HCT116 (cell line): ENCODE data around the gene SET.

ENCODE experiments used
- CEBPB ChIP-seq: IDR thresholded peaks from 2 replicates; pipeline ENCODE4 v1.6.1; 2012; ENCODE audit warnings: low read depth
- EZH2 ChIP-seq: fragments of 200-600 bp; sonication (generic); IDR thresholded peaks from 2 replicates; pipeline ENCODE4 v1.6.1; 2017; ENCODE audit warnings: antibody characterized with exemption, mixed run types
- JUND ChIP-seq: IDR thresholded peaks from 2 replicates; pipeline ENCODE4 v1.6.1; 2012
- POLR2A ChIP-seq: IDR thresholded peaks from 2 replicates; pipeline ENCODE4 v1.7.0; 2011; ENCODE audit warnings: borderline replicate concordance; ENCODE audit not compliant: insufficient read depth, insufficient read length; ENCODE audit errors: extremely low read depth
- POLR2AphosphoS5 ChIP-seq: IDR thresholded peaks from 2 replicates; pipeline ENCODE4 v1.6.1; 2011; ENCODE audit warnings: mild to moderate bottlenecking, low read depth, low read length, moderate library complexity
- SP1 ChIP-seq: IDR thresholded peaks from 2 replicates; pipeline ENCODE4 v1.6.1; 2012; ENCODE audit warnings: low read depth
- YY1 ChIP-seq: IDR thresholded peaks from 2 replicates; pipeline ENCODE4 v1.6.1; 2011; ENCODE audit warnings: low read length, low read depth, moderate library complexity, mild to moderate bottlenecking; ENCODE audit not compliant: insufficient replicate concordance; ENCODE audit errors: extremely low read depth
- TF ChIP-seq, protein P1 (sequence below), 3 experiments: fragments of 200-600 bp in 1 of 3; sonication (generic) in 1 of 3; IDR thresholded peaks in 2 of 3; conservative IDR thresholded peaks in 1 of 3; 2 replicates each; pipeline ENCODE4 v1.5.1; 2012 to 2017; ENCODE audit warnings: low read depth in 2 of 3, low read length in 2 of 3, antibody characterized with exemption in 1 of 3, borderline replicate concordance in 1 of 3, control low read depth in 1 of 3, mild to moderate bottlenecking in 1 of 3, mixed read lengths in 1 of 3, mixed run types in 1 of 3, moderate library complexity in 1 of 3; ENCODE audit not compliant: insufficient read depth in 1 of 3

DNA sequence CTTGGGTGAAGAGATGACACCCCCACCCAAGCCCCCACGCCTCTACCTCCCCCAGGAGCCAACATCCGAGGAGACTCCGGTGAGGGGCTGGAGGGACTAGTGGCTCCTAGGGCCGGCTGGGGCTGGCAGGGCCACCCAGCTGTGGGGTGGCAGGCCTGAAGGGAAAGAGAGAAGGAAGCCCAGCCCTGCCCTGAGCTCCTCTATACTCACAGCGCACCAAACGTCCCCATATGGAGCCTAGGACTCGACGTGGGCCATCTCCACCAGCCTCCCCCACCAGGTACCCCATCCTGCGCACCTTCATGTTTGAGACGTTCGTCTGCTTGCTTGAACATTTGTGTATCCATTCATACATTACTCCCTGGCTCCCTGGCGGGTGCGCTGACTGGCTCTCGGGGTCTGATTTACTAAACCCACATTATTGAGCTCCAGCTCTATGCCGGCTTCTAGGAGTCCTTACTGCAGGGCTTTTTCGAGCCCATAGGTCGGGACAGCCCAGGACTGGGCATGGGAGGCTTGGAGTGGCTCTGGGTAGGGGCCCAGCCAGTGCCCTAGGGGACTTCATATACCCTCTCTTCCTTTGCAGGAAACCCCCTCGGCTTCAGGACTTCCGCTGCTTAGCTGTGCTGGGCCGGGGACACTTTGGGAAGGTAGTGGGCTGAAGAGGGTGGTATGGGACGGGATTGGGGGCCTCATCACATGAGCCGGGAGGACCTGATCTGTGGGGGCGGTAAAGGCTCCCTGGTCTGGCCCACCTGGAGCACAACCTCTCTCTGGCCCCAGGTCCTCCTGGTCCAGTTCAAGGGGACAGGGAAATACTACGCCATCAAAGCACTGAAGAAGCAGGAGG lies 25.8 kb downstream of the SET start:
- TF ChIP-seq POLR2A, result no peak
- TF ChIP-seq POLR2AphosphoS5, result no peak
- TF ChIP-seq, protein P1, sequence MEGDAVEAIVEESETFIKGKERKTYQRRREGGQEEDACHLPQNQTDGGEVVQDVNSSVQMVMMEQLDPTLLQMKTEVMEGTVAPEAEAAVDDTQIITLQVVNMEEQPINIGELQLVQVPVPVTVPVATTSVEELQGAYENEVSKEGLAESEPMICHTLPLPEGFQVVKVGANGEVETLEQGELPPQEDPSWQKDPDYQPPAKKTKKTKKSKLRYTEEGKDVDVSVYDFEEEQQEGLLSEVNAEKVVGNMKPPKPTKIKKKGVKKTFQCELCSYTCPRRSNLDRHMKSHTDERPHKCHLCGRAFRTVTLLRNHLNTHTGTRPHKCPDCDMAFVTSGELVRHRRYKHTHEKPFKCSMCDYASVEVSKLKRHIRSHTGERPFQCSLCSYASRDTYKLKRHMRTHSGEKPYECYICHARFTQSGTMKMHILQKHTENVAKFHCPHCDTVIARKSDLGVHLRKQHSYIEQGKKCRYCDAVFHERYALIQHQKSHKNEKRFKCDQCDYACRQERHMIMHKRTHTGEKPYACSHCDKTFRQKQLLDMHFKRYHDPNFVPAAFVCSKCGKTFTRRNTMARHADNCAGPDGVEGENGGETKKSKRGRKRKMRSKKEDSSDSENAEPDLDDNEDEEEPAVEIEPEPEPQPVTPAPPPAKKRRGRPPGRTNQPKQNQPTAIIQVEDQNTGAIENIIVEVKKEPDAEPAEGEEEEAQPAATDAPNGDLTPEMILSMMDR (IDR thresholded peaks at IDR 0.05 in 2 of 3, conservative IDR thresholded peaks at IDR 0.05 in 1 of 3; ENCODE audit: borderline replicate concordance in 1 of 3, insufficient read depth in 1 of 3, low read depth in 2 of 3, low read length in 2 of 3), result no peak
- TF ChIP-seq CEBPB, result no peak
- no peak for TF ChIP-seq EZH2
- TF ChIP-seq YY1, result no peak
- no peak for TF ChIP-seq SP1
- no peak for TF ChIP-seq JUND
